Stimulated activated naive CD8-positive, alpha-beta T cell treated with anti-CD3 and anti-CD28 coated beads, Interleukin-15, amount 100 ng/mL, for 72 hours (primary cell): ENCODE measurements around the gene ATF7IP2.
"Not testable (repeated sequence)": the region's sequence is repeated elsewhere in the genome, so short reads cannot be mapped to it uniquely, and the experiment has no call there.

Source experiments
- ATAC-seq: fragments of 150-1000 bp; cut with Tn5 transposase; 2 replicates; pipeline ENCODE4 v1.10.0; 2021; ENCODE audit warnings: mild to moderate bottlenecking, moderate library complexity
- DNase-seq, 2 donors: peaks; one replicate each; pipeline ENCODE4 v3.0.0; 2021 to 2022
- H3K27ac Mint-ChIP-seq, 2 donors: one replicate each; pipeline ENCODE4 v1.8.0; 2022; ENCODE audit warnings: mild to moderate bottlenecking in 2 of 2, mixed read lengths in 2 of 2, moderate library complexity in 2 of 2
- H3K27me3 Mint-ChIP-seq: one replicate; pipeline ENCODE4 v1.8.0; 2022; ENCODE audit warnings: mixed read lengths
- H3K4me1 Mint-ChIP-seq: one replicate; pipeline ENCODE4 v1.8.0; 2022; ENCODE audit warnings: mild to moderate bottlenecking, mixed read lengths
- H3K4me3 Mint-ChIP-seq, 2 donors: one replicate each; pipeline ENCODE4 v1.8.0; 2022; ENCODE audit warnings: mild to moderate bottlenecking in 2 of 2, mixed read lengths in 2 of 2, moderate library complexity in 1 of 2
- H3K9me3 Mint-ChIP-seq, 2 donors: one replicate each; pipeline ENCODE4 v1.8.0; 2022; ENCODE audit warnings: mixed read lengths in 2 of 2

The ATF7IP2 gene

GRCh38 chr16:10366619-10367018 is 19.2 kb upstream of the ATF7IP2 start:
- DNase-seq, H3K27ac Mint-ChIP-seq, H3K4me3 Mint-ChIP-seq, H3K27me3 Mint-ChIP-seq, ATAC-seq: not testable (repeated sequence)
- H3K9me3 Mint-ChIP-seq, result peaks cover 0 to 12% of the 10 kb centered on the region in 2 donors
- peaks cover 13% of the 10 kb centered on the region for H3K4me1 Mint-ChIP-seq

DNA sequence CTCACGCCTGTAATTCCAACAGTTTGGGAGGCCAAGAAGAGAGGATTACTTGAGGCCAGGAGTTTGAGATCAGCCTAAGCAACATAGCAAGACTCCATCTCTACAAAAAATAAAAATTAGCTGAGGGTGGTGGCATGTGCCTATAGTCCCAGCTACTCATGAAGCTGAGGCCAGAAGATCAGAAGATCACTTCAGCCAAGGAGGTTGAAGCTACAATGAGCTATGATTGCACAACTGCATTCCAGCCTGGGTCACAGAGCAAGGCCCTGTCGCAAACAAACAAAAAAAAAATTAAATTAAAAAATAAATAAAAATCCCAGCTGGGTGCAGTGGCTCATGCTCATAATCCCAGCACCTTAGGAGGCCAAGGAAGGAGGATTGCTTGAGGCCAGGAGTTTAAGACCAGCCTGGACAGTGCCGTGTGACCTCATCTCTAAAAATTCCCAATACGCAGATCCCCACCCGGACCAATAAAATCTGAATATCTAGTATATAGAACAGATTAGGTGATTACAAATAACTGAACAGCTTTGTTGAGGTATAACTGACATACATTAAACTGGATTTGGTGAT is 18.2 kb upstream of the ATF7IP2 start:
- no peaks in the 10 kb centered on the region for H3K27me3 Mint-ChIP-seq
- H3K27ac Mint-ChIP-seq, result no peak overlapping the region
- H3K4me1 Mint-ChIP-seq, result peaks cover 3% of the 10 kb centered on the region
- H3K4me3 Mint-ChIP-seq, result no peak overlapping the region
- peaks cover 0 to 12% of the 10 kb centered on the region in 2 donors for H3K9me3 Mint-ChIP-seq
- DNase-seq, result no peak
- ATAC-seq, result no peak

- no peak for ATAC-seq
- H3K27me3 Mint-ChIP-seq, result no peaks in the 10 kb centered on the region
- no peak for DNase-seq
Measured at GRCh38 chr16:10368969-10369551, 16.8 kb upstream of the ATF7IP2 start.

GRCh38 chr16:10370096-10370726 is 15.7 kb upstream of the ATF7IP2 start:
- Mint-ChIP-seq H3K27ac (no peak overlapping the region), H3K9me3 (peaks cover 4 to 12% of the 10 kb centered on the region in 2 donors), H3K4me3 (no peak overlapping the region), H3K27me3 (no peaks in the 10 kb centered on the region), H3K4me1 (no peaks in the 10 kb centered on the region)
- DNase-seq (no peak), ATAC-seq (no peak)

More at GRCh38 chr16:10368969-10369551, 16.8 kb upstream of the ATF7IP2 start:
- no peak overlapping the region for H3K27ac Mint-ChIP-seq
- peaks cover 0 to 12% of the 10 kb centered on the region in 2 donors for H3K9me3 Mint-ChIP-seq
- H3K4me3 Mint-ChIP-seq, result no peak overlapping the region
- H3K4me1 Mint-ChIP-seq, result no peaks in the 10 kb centered on the region

- Mint-ChIP-seq H3K4me3 (no peak overlapping the region), H3K27ac (no peak overlapping the region), H3K27me3 (no peaks in the 10 kb centered on the region), H3K4me1 (no peaks in the 10 kb centered on the region), H3K9me3 (peaks cover 8 to 19% of the 10 kb centered on the region in 2 donors)
- DNase-seq (no peak), ATAC-seq (no peak)
Measured at GRCh38 chr16:10371592-10371991, 14.3 kb upstream of the ATF7IP2 start.

GRCh38 chr16:10373556-10373955 is 12.3 kb upstream of the ATF7IP2 start:
- Mint-ChIP-seq H3K4me1 (no peaks in the 10 kb centered on the region), H3K27me3 (no peaks in the 10 kb centered on the region), H3K27ac (no peak overlapping the region), H3K9me3 (peaks cover 8 to 21% of the 10 kb centered on the region in 2 donors), H3K4me3 (no peak overlapping the region)
- ATAC-seq, result no peak
- DNase-seq, result no peak

GRCh38 chr16:10376229-10376628 is 9.6 kb upstream of the ATF7IP2 start:
- H3K9me3 Mint-ChIP-seq, result peaks cover 8 to 9% of the 10 kb centered on the region in 2 donors
- H3K4me3 Mint-ChIP-seq, result no peak overlapping the region
- DNase-seq, result no peak
- H3K4me1 Mint-ChIP-seq, result no peaks in the 10 kb centered on the region
- H3K27me3 Mint-ChIP-seq, result no peaks in the 10 kb centered on the region
- H3K27ac Mint-ChIP-seq, result no peak overlapping the region
- no peak for ATAC-seq

DNA sequence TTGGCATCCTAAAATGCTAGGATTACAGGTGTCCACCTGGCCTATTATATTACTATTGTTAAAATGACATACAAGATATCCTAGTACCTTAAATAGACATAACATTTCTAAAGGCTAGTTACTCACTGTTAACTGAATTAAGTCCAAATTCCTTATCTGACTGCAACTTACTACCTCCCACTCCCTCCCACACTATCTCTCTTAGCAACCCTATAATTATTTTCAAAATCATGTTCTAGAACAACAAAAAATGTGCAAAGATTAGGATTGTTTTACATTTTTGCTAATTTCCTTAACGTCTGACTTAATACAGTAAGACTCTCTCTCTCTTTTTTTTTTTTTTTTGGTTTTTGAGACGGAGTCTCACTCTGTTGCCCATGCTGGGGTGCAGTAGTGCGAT is 2.2 kb upstream of the ATF7IP2 start:
- DNase-seq (no peak), ATAC-seq (no peak)
- Mint-ChIP-seq H3K4me3 (no peak overlapping the region), H3K27me3 (no peaks in the 10 kb centered on the region), H3K4me1 (peaks cover 27% of the 10 kb centered on the region), H3K9me3 (peaks cover 0 to 4% of the 10 kb centered on the region in 2 donors), H3K27ac (no peak overlapping the region)

DNA sequence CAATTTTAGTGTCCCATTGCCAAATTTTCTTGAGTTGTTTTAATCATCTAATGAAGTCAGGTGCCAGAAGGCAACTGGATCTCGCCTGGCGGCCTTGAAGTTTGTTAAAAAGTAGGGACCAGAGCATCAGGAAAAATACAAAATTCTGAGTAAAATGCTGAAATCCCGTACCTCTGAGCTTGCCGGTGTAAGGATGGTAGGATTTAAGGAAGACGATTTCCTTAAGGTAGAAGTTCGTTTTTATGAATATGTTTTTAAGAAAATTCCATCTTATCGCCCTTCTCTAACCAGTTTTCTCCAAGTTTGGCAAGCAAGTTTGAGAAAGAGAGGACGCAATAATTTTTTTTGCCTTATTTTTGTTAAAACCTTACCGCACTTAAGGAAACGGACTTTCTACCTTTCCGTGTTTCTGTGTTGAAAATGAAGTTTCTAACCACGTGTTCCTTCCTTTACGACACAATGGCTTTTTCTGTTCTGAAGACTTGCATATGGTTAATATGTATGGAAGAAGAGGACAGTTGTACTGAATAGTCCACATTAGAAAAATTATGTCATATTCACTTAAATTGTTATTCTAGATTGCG is 748 bp downstream of the ATF7IP2 start:
- Mint-ChIP-seq H3K27ac (peak overlapping the region; percentile 99), H3K4me1 (peaks cover 54% of the 10 kb centered on the region), H3K4me3 (peak overlapping the region; percentile 98 to 99), H3K9me3 (peaks cover 0 to 4% of the 10 kb centered on the region in 2 donors), H3K27me3 (no peaks in the 10 kb centered on the region)
- ATAC-seq, result no peak
- DNase-seq, result no peak

DNA sequence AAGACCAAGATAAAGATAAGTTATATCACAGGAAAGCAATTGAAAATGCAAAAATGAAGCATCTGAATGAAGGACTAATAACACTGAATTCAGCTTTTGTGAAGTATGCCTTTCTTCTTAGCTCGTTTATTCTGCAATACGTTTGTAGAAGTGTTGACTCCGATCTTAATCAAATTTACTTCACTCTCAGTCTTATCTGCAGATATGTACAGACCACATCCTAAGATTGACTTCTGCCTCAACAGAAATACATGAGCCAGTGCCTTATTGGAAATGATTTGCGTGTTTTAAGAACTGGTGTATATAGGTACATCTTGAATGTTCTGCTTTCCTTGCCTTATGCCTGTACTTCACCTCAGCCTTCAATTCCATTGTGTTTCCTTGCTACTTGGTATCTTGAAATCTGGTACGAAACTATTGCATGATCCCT is 1.3 kb downstream of the ATF7IP2 start:
- H3K9me3 Mint-ChIP-seq, result peaks cover 0 to 4% of the 10 kb centered on the region in 2 donors
- peak overlapping the region; percentile 99 for H3K27ac Mint-ChIP-seq
- H3K27me3 Mint-ChIP-seq, result no peaks in the 10 kb centered on the region
- ATAC-seq (no peak), DNase-seq (no peak)
- peak overlapping the region; percentile 98 to 99 for H3K4me3 Mint-ChIP-seq
- H3K4me1 Mint-ChIP-seq, result peaks cover 49% of the 10 kb centered on the region

GRCh38 chr16:10388988-10389387 is 3.1 kb downstream of the ATF7IP2 start:
- H3K4me1 Mint-ChIP-seq, result peaks cover 46% of the 10 kb centered on the region
- no peaks in the 10 kb centered on the region for H3K27me3 Mint-ChIP-seq
- no peak for DNase-seq
- peak overlapping the region; percentile 22 to 66 for H3K4me3 Mint-ChIP-seq
- H3K27ac Mint-ChIP-seq, result peak overlapping the region in 1 of 2 donors; percentile 38
- peaks cover 4% of the 10 kb centered on the region in 2 donors for H3K9me3 Mint-ChIP-seq
- no peak for ATAC-seq

DNA sequence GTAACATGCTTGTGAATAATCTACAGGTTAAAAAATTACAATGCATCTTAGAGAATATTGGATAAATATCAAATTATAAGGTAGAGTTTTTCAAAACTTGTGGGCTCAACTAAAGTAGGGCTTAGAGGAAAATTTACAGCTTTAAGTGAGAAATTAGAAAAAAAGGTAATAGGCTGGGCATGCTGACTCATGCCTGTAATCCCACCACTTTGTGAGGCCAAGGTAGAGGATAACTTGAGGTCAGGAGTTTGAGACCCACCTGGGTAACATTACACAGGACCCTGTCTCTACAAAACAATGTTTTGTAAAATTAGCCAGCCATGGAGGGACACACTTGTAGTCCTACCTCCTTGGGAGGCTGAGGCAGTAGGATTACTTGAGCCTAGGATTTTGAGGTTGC is 4.5 kb downstream of the ATF7IP2 start:
- ATAC-seq (no peak), DNase-seq (no peak)
- Mint-ChIP-seq H3K4me3 (peak overlapping the region; percentile 19 to 21), H3K27ac (no peak overlapping the region), H3K9me3 (peaks cover 4 to 14% of the 10 kb centered on the region in 2 donors), H3K4me1 (peaks cover 59% of the 10 kb centered on the region), H3K27me3 (no peaks in the 10 kb centered on the region)

- no peak overlapping the region for H3K27ac Mint-ChIP-seq
- peaks cover 1 to 14% of the 10 kb centered on the region in 2 donors for H3K9me3 Mint-ChIP-seq
- no peak for ATAC-seq
- no peaks in the 10 kb centered on the region for H3K27me3 Mint-ChIP-seq
- DNase-seq, result no peak
- H3K4me1 Mint-ChIP-seq, result peaks cover 59% of the 10 kb centered on the region
- no peak overlapping the region for H3K4me3 Mint-ChIP-seq
Measured at GRCh38 chr16:10390867-10391266, 5.0 kb downstream of the ATF7IP2 start.

DNA sequence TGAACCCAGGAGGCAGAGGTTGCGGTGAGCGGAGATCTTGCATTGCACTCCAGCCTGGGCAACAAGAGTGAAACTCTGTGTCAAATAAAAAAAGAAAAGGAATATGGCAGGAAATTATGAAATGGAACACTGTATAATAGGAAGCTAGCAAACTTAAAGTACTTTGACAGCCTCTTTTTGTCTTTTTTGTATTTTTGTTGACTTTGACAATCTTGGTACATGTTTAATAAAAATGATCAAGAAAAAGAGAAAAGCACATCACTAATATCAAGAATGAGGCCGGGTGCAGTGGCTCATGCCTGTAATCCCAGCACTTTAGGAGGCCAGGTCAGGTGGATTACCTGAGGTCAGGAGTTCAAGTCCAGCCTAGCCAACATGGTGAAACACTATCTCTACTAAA is 5.5 kb downstream of the ATF7IP2 start:
- Mint-ChIP-seq H3K27ac (no peak overlapping the region), H3K27me3 (no peaks in the 10 kb centered on the region), H3K4me1 (peaks cover 59% of the 10 kb centered on the region), H3K9me3 (peaks cover 2 to 14% of the 10 kb centered on the region in 2 donors), H3K4me3 (no peak overlapping the region)
- no peak for DNase-seq
- ATAC-seq, result no peak

DNA sequence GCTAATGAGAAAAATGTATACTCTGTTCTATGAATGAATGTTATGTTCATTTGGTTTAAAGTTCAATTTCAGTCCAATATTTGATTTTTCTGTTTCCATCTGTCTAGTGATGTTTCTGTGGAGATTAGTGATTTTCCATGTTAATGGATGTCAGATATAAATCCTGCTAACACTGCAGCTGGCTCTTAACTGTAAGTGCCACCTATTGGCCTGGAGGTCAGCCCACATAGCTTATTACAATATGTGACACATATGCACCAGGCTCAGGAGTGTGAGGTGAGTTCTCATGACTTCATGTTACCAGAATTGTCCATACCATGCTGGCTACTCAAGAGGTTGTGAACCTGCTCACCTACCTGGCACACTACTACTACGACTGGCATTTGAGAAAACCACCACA is 17.1 kb downstream of the ATF7IP2 start:
- peaks cover 43 to 60% of the 10 kb centered on the region in 2 donors for H3K9me3 Mint-ChIP-seq
- ATAC-seq (no peak), DNase-seq (no peak)
- no peak overlapping the region for H3K4me3 Mint-ChIP-seq
- peaks cover 11% of the 10 kb centered on the region for H3K4me1 Mint-ChIP-seq
- no peaks in the 10 kb centered on the region for H3K27me3 Mint-ChIP-seq
- H3K27ac Mint-ChIP-seq, result no peak overlapping the region

GRCh38 chr16:10405386-10405939 is 19.6 kb downstream of the ATF7IP2 start:
- Mint-ChIP-seq H3K4me3 (no peak overlapping the region), H3K9me3 (peaks cover 53 to 81% of the 10 kb centered on the region in 2 donors), H3K27ac (no peak overlapping the region), H3K27me3 (no peaks in the 10 kb centered on the region), H3K4me1 (peaks cover 11% of the 10 kb centered on the region)
- ATAC-seq, result no peak
- DNase-seq, result no peak
